HG03432 (cell line): Measurements from ENCODE around the gene SPNS2.
A peak's percentile ranks its signal among the peaks of the same experiment; 100 is the strongest.

Source experiments
- ATAC-seq: cut with Tn5 transposase; IDR thresholded peaks from one replicate; pipeline ENCODE4 v1.9.1; 2021; ENCODE audit warnings: mild to moderate bottlenecking, moderate library complexity; ENCODE audit not compliant: unreplicated experiment

The SPNS2 gene

GRCh38 chr17:4548061-4548461, 49.4 kb downstream of the SPNS2 start:
- ATAC-seq = no peak

GRCh38 chr17:4548721-4549531, 50.2 kb downstream of the SPNS2 start:
- ATAC-seq = no peak

- ATAC-seq = no peak
Measured at GRCh38 chr17:4549781-4550533, 51.3 kb downstream of the SPNS2 start.

- ATAC-seq = no peak
Measured at GRCh38 chr17:4550534-4551039, 51.9 kb downstream of the SPNS2 start.

- ATAC-seq = no peak
Measured at GRCh38 chr17:4551141-4551540, 52.5 kb downstream of the SPNS2 start.

- no peak for ATAC-seq
Measured at GRCh38 chr17:4551796-4552525, 53.3 kb downstream of the SPNS2 start.

GRCh38 chr17:4553669-4554068, 55.0 kb downstream of the SPNS2 start:
- ATAC-seq = no peak

- ATAC-seq = no peak
Measured at GRCh38 chr17:4554441-4554996, 55.8 kb downstream of the SPNS2 start.

- ATAC-seq = peak; percentile 82
Measured at GRCh38 chr17:4554997-4555799, 56.5 kb downstream of the SPNS2 start, which contains the start of gene MYBBP1A. Gene MYBBP1A, minus strand, starts transcription at chr17:4555384. Its CDS starts 60 bp downstream, at chr17:4555324.

GRCh38 chr17:4555873-4556759, 57.4 kb downstream of the SPNS2 start:
- no peak for ATAC-seq

GRCh38 chr17:4556996-4557395, 58.3 kb downstream of the SPNS2 start:
- ATAC-seq = no peak

GRCh38 chr17:4557626-4558346, 59.1 kb downstream of the SPNS2 start:
- no peak for ATAC-seq

- ATAC-seq = no peak
Measured at GRCh38 chr17:4558347-4558971, 59.8 kb downstream of the SPNS2 start.

- ATAC-seq = no peak
Measured at GRCh38 chr17:4559139-4559791, 60.6 kb downstream of the SPNS2 start.

- ATAC-seq = no peak
Measured at GRCh38 chr17:4559966-4560365, 61.3 kb downstream of the SPNS2 start.

GRCh38 chr17:4560421-4560820, 61.7 kb downstream of the SPNS2 start, which contains the start of gene GGT6:
Gene GGT6, minus strand, starts transcription at chr17:4560577. Its CDS starts 56 bp downstream, at chr17:4560521.
- ATAC-seq = no peak

- no peak for ATAC-seq
Measured at GRCh38 chr17:4560837-4561256, 62.2 kb downstream of the SPNS2 start.
